ENCODE results near the gene DCLRE1B.

DNA sequence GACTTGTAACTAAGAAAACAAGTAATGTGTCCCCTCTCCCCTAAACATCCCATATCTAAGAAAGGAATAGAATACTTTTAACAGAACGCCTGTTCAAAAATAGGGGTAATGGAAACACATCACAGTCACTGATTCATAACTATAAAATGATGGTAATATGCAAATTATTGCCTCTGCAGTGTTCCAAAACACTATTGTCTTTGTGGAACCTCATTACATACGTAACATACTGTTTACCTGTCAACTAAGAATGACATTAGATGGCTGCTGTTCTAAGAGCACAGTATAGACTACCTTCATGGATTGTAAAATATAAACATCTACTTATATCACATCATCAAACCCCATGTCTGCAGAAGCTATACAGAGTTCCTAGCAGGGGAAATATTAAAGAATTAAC is 14.3 kb upstream of the DCLRE1B start:
- TF ChIP-seq, protein P1, sequence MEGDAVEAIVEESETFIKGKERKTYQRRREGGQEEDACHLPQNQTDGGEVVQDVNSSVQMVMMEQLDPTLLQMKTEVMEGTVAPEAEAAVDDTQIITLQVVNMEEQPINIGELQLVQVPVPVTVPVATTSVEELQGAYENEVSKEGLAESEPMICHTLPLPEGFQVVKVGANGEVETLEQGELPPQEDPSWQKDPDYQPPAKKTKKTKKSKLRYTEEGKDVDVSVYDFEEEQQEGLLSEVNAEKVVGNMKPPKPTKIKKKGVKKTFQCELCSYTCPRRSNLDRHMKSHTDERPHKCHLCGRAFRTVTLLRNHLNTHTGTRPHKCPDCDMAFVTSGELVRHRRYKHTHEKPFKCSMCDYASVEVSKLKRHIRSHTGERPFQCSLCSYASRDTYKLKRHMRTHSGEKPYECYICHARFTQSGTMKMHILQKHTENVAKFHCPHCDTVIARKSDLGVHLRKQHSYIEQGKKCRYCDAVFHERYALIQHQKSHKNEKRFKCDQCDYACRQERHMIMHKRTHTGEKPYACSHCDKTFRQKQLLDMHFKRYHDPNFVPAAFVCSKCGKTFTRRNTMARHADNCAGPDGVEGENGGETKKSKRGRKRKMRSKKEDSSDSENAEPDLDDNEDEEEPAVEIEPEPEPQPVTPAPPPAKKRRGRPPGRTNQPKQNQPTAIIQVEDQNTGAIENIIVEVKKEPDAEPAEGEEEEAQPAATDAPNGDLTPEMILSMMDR (IDR thresholded peaks at IDR 0.05; ENCODE audit: insufficient read depth, low read length, poor library complexity, severe bottlenecking): no peak
- no peak for TF ChIP-seq EZH2phosphoT487 (conservative IDR thresholded peaks at IDR 0.05; ENCODE audit: low read length)
